EL (cell line): Measurements from ENCODE around the gene ADPRM.
"Not testable (repeated sequence)": the region's sequence is repeated elsewhere in the genome, so short reads cannot be mapped to it uniquely, and the experiment has no call there.

Source experiments
- DNase-seq: peaks from one replicate; pipeline ENCODE4 v3.0.0-alpha.2; 2016

Gene ADPRM

GRCh38 chr17:10702574-10702973 lies 5.2 kb downstream of the ADPRM start:
- peak; percentile 79 for DNase-seq

GRCh38 chr17:10705727-10706126 lies 8.3 kb downstream of the ADPRM start:
- no peak for DNase-seq

GRCh38 chr17:10713318-10713717 lies 15.9 kb downstream of the ADPRM start:
- DNase-seq, result peak; percentile 21

- no peak for DNase-seq
Measured at GRCh38 chr17:10716218-10716617, 18.8 kb downstream of the ADPRM start.

GRCh38 chr17:10718547-10718946 lies 21.2 kb downstream of the ADPRM start:
- no peak for DNase-seq

GRCh38 chr17:10724546-10725195 lies 27.3 kb downstream of the ADPRM start:
- no peak for DNase-seq

- DNase-seq, result no peak
Measured at GRCh38 chr17:10725262-10725661, 27.9 kb downstream of the ADPRM start.

GRCh38 chr17:10726196-10726595 lies 28.8 kb downstream of the ADPRM start:
- no peak for DNase-seq

GRCh38 chr17:10727192-10727591 lies 29.8 kb downstream of the ADPRM start:
- peak; percentile 16 for DNase-seq

- DNase-seq, result no peak
Measured at GRCh38 chr17:10728331-10728892, 31.0 kb downstream of the ADPRM start.

GRCh38 chr17:10729334-10730193 lies 32.2 kb downstream of the ADPRM start, which contains the start of gene TMEM220:
TMEM220 (minus strand) TSS chr17:10730023; CDS start chr17:10729851, 172 bp downstream.
- peak; percentile 85 for DNase-seq

- DNase-seq, result not testable (repeated sequence)
Measured at GRCh38 chr17:10730247-10730646, 32.9 kb downstream of the ADPRM start.

- DNase-seq, result no peak
Measured at GRCh38 chr17:10731408-10731879, 34.0 kb downstream of the ADPRM start.

- DNase-seq, result not testable (repeated sequence)
Measured at GRCh38 chr17:10732121-10732520, 34.7 kb downstream of the ADPRM start.

GRCh38 chr17:10733666-10734065 lies 36.3 kb downstream of the ADPRM start:
- DNase-seq, result no peak

- no peak for DNase-seq
Measured at GRCh38 chr17:10735251-10735650, 37.9 kb downstream of the ADPRM start.

GRCh38 chr17:10735821-10736220 lies 38.4 kb downstream of the ADPRM start:
- DNase-seq, result no peak

- DNase-seq, result peak; percentile 61
Measured at GRCh38 chr17:10737168-10737622, 39.8 kb downstream of the ADPRM start.

GRCh38 chr17:10737736-10738135 lies 40.3 kb downstream of the ADPRM start:
- no peak for DNase-seq

GRCh38 chr17:10738521-10739258 lies 41.3 kb downstream of the ADPRM start:
- no peak for DNase-seq

- no peak for DNase-seq
Measured at GRCh38 chr17:10739386-10739785, 42.0 kb downstream of the ADPRM start.

- no peak for DNase-seq
Measured at GRCh38 chr17:10741416-10742135, 44.2 kb downstream of the ADPRM start.
